ENCODE measurements around the gene FAM118B.

FAM118B gene

GRCh38 chr11:126186708-126187529, 24.7 kb upstream of the FAM118B start:
- DNase-seq (ENCODE audit: low spot score): no peak

DNA sequence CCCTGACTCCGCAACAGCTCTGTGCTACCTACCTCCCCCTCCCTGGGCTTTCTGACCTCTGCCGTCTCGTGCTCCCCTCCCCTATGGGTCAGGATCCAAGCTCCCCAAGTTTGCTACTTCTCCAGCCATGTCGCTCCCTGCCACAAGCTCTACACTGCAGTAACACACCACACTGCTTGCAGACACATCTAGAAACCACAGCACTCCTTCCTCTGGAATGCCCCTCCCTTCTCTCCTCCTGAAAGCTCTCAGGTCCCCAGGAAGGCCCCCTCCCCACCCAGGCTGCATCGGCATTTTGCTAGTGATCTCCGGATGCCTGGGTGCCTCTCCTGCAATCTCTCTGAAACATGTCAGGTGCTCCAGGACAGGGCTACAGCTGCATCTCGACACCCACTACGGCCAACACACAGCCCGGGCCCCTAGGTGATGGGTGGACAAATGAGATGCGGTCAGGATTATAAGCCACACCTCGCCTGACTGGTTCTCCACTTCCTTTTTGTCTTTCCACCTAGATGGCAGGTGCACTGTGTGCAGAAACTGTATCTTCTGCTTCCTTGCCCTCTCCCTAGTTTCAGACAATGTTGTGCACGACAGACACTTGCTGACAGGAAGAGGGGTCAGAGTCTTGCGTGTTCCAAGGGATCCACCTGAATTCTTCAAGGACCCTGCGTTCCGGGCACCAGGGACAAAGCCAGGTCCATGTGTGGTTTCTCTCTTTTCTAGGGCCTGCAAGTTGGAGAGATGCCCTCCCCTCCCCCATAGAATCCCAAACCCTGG, 23.1 kb upstream of the FAM118B start:
- DNase-seq (ENCODE audit: low spot score): no peak

- DNase-seq (ENCODE audit: low spot score): no peak
Observed at GRCh38 chr11:126189109-126189929, 22.3 kb upstream of the FAM118B start.

GRCh38 chr11:126190792-126191191, 20.8 kb upstream of the FAM118B start:
- DNase-seq (ENCODE audit: low spot score): peak; percentile 63

GRCh38 chr11:126191379-126192073, 20.1 kb upstream of the FAM118B start:
- DNase-seq (ENCODE audit: low spot score): no peak

DNA sequence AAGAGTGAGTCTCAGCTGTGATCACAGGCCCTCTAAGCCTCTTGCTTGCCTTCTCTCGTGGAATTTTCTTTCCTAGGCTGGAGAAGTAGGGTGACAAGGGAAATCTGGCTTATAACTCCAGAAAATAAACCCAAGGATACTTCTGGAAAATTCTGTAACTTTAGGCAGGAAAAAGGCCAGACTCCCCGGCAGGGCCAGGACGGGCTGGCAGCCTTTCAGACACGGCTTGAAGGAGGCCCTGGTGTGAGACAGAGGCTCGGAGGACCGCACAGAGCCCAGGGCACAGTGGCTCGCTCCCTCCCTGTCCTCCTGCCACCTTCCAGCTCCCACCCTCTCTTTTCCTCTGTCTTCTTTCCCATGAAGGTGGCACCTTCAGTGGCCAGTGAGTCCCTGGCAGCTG, 19.2 kb upstream of the FAM118B start:
- DNase-seq (ENCODE audit: low spot score): no peak

- DNase-seq (ENCODE audit: low spot score): no peak
Observed at GRCh38 chr11:126193038-126193478, 18.5 kb upstream of the FAM118B start.

DNA sequence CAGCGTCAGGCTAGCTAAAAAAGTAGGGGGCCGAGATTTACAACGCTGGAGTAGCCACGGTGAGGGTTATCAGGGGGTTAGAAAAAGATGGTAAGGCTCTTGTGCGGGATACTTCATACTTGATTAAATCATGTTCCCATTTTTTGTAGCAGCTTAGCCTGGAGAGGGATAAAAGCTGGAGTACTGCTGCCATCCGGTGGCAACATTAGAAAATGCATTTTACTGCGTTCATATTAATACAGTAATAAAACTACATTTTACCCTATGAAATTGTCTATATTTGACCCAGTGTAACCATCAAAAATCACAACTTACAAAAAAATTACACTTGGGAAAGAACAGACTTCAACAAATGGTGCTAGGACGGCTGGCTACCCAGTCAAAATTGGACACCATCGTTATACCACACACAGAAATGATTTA, 17.4 kb upstream of the FAM118B start:
- DNase-seq (ENCODE audit: low spot score): peak; percentile 61

- no peak for DNase-seq (ENCODE audit: low spot score)
Observed at GRCh38 chr11:126195119-126195518, 16.5 kb upstream of the FAM118B start.

DNA sequence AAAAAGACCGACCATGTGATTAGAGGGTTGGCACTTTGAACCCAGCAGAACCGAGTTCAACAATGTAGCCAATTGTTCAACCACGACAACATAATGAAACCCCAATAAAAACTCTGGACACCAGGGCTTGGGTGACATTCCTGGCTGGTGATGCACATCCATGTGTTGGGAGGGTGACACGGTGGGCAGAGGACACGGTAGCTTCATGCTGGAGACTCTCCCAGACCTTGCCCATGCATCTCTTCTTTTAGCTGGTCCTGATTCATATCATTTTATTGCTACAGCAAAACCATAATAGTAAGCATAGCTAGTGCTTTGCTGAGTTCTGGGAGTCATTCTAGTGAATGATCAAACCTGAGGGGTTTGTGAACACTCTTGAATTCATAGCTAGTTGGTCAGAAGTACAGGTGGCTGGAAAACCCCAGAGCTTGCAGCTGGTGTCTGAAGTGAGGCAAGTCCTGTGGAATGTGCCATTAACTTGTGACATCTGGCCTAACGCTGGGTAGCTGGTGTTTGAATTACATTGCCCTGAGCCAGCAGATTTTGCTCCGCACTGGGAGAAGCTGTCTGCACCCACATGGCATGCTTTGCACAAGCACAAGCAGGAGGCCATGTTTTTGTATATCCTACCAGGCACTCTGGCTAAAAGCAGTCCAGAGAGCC, 14.2 kb upstream of the FAM118B start:
- DNase-seq (ENCODE audit: low spot score): peak; percentile 99

GRCh38 chr11:126198648-126199047, 12.9 kb upstream of the FAM118B start:
- no peak for DNase-seq (ENCODE audit: low spot score)

- no peak for DNase-seq (ENCODE audit: low spot score)
Observed at GRCh38 chr11:126202646-126203359, 8.8 kb upstream of the FAM118B start.

GRCh38 chr11:126205359-126205758, 6.2 kb upstream of the FAM118B start:
- no peak for DNase-seq (ENCODE audit: low spot score)

DNA sequence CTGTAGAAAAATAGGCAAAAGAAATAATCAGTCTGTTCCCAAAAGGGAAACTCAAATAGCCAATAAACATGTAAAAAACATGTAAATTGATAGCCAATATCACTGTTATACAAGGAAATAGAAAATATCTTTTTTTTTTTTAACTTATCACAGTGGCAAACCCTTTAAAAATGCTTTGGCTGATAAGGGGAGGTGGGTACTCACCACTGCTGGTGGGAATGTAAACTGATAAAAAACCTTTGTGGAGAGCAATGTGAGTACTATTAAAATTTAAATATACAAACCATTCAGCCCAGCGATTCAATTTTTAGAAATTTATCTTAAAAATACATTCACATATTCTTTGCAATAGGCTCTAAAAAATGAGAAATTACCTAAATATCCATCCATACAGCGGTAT, 3.7 kb upstream of the FAM118B start:
- no peak for DNase-seq (ENCODE audit: low spot score)

- DNase-seq (ENCODE audit: low spot score): no peak
Observed at GRCh38 chr11:126210871-126211235, 729 bp upstream of the FAM118B start.

GRCh38 chr11:126212089-126212660, 593 bp downstream of the FAM118B start:
- peak; percentile 8 for DNase-seq (ENCODE audit: low spot score)

DNA sequence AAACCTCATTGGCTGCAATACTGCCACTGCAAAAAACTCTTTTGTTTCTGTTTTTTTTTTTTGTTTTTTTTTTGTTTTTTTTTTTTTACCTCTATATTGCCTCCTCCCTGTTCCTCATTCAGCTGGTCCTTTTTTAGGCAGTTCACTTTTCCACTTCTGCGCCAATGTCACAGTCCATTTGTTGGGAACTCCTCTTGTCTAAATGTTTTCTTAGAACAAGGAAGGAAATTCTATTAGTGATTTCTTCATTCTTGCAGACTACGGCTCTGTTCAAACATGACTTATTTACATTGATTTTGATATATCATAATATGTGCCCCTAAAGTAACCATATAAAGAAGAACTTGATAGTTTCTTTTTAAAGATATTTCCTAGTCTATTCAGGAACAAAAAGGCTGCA, 2.9 kb downstream of the FAM118B start:
- no peak for DNase-seq (ENCODE audit: low spot score)

DNA sequence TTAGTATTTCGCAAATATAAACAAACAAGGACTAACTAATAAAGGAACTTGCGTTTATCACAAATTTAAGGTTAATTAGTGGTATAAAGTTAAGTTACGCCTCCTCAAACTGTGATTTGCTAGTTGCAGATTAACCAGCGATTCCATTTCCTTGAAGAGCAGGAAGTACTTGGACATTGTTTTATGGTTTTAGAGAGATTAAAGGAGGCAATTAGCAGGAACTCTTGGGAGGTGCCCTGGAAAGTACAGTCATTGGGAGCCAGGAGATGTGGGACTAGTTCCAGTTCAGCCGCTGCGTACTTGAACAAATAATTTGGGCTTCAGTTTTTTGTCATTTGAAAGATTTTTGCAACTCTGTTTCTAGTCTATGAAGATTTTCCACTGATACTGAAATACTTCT, 3.3 kb downstream of the FAM118B start:
- DNase-seq (ENCODE audit: low spot score): peak; percentile 72

- DNase-seq (ENCODE audit: low spot score): no peak
Observed at GRCh38 chr11:126216526-126217305, 5.1 kb downstream of the FAM118B start.
